DMS79 treated with DMSO at 0.1 percent for 48 hours (cell line): Measurements from ENCODE around the gene CCDC87.
A peak's percentile ranks its signal among the peaks of the same experiment; 100 is the strongest.
"Not testable (repeated sequence)": the region's sequence is repeated elsewhere in the genome, so short reads cannot be mapped to it uniquely, and the experiment has no call there.

ENCODE experiments used
- DNase-seq: peaks from one replicate; lab custom pipeline; 2025; lab: John Stamatoyannopoulos, UW

CCDC87 gene

DNA sequence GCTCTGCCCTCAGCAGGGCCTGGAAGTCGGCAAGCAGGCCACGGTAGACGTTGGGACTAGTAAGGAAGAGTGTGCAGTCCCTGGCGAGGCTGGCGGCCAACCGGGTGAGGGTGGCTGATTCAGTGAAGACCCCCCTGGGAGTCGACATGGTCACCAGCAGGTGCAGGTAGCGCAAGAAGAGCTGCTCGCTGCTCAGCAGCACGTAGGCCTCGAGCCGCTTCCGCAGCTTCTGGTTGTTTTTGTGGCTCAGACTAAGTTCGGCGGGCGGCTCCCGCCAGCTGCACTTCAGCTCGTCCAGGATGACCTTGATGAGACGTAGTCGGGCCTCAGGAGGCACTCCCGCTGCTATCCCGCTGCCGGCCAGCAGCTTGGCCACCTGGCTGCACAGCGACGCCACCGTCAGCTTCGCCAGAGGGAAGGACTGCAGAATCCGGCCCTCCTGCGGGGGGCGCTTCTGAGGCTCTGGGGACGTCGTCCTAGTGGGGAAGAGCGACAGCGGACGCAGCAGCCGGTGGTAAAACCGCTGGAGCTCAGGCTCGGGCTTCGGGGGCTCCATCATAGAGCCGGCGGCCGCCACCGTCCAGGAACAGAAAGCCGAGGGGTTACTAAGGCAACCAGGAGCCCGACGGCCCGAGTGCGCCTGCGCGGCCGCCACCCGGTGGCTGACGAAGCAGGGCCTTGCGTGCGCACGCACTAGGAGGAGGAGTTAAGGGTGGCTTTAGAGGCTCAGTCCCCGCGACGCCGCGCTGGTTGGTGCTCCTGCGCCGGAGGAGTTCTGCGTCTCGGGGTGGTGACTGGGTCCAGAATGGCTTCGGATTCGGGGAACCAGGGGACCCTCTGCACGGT lies at the start of gene CCDC87, which contains the start of gene CCS:
TSS of gene CCDC87 (minus strand) at position 607 of the 846 bp plus-strand sequence. CDS start at position 559, 48 bp downstream.
TSS of gene CCS (plus strand) at position 729 of the 846 bp plus-strand sequence. CDS start at position 806, 77 bp downstream.
- DNase-seq = peak; percentile 93

DNA sequence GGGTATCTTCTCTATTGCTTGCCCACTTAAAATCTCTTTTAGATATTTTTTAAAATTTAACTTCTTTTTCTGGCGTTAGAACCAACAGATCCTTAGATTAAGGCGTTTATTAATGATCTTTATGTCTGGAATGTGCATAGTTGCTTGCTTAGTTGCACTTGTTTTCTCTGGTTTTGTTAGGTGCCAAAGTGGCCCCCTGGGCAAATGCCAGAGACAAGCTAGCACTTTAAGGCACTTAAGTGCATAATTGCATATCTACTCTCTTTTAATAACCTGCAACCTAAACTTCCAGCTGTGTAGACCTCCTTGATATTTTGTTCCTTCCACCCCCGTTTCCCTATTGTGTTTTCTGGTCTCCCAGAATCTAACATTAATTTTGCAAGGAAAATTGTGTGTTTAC lies 49.0 kb upstream of the CCDC87 start:
- DNase-seq = peak; percentile 48

- not testable (repeated sequence) for DNase-seq
These were observed 47.0 kb upstream of the CCDC87 start for GRCh38 chr11:66639814-66640340.

- peak; percentile 36 for DNase-seq
These were observed 46.4 kb upstream of the CCDC87 start for GRCh38 chr11:66639066-66639813.

GRCh38 chr11:66638177-66639065 lies 45.6 kb upstream of the CCDC87 start, which contains the start of gene RBM4:
TSS of gene RBM4 (plus strand) at chr11:66638703. CDS start at chr11:66639712, 1,009 bp downstream.
- peak; percentile 99 for DNase-seq

DNA sequence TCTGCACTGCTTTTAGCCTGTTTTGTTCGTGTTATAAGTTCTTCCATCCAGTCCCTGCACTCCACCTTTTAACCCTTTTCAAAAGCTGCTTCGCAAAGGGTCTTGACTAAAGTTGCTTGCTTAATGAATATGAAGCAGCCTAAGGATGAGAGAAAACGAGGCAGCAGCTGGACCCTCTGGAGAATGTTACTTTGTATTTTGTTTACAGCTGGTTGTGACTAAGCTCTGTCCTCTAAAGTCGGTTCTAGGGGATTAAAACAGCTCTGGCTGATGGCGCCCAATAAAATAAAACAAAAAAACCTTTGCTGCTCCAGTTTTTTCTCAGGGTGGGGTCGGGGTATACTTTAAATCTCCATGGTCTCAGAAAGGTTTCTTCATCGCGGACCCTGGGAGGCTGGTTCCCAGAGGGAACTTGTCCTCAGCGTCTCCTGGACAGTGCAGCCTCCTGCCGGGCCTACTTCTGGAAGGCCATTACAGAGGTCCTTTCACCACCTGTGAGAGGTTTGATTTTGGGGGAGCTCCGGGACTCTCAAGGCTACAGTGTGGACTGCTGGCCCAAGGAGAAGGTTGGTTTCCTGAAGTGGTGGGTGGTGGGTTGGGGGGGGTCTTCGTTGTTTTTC lies 44.8 kb upstream of the CCDC87 start:
- peak; percentile 6 for DNase-seq

GRCh38 chr11:66636411-66636810 lies 43.5 kb upstream of the CCDC87 start:
- DNase-seq = no peak

- DNase-seq = no peak
These were observed 40.1 kb upstream of the CCDC87 start for GRCh38 chr11:66632952-66633351.

- no peak for DNase-seq
These were observed 39.0 kb upstream of the CCDC87 start for GRCh38 chr11:66631883-66632282.

- DNase-seq = no peak
These were observed 36.5 kb upstream of the CCDC87 start for GRCh38 chr11:66629356-66629755.

DNA sequence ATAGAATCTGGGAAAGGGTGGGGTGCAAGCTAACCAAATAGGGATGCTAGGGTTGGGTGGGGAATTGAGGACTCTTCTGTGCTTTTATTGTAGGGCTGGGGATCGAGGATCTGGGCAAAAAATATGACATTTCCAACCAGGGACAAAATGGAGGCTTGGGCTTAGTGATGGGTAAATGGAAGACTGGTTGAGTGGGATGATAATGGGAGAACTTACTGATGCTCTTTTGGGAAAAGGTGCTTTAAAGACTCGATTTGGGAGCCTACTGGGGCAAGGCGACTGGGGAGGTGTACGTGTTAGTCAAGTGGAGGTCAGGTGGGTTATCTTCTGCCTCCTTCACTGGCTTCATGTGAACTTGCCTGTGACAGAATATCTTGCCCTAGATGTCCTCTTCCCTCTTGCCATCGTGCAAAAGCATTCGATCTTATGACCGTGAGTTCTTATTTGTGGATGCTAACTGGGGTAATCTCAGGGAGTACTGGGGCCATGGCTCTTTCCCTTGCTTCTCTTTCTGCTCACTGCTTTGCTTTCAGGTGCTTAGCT lies 35.3 kb upstream of the CCDC87 start:
- DNase-seq = no peak

DNA sequence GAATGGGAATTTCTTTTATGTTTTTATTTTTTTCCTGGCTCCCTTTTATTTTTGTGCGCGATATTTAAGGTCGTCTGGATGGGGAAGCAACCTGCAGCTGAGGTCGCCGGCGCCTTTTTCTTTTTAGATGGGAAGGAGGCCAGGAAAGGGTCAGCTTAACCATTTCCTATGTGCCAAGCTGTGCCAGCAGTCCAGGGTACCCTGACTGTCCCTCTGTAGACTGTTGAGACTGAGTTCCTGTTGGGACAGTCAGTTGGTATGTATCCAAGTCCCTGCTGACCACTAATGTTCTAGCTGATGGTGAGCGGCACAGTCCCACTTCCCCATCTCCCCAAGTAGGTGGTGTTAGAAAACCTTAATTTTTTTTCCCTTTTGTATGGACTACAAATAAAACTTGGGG lies 34.1 kb upstream of the CCDC87 start:
- DNase-seq = no peak

GRCh38 chr11:66626382-66626781 lies 33.5 kb upstream of the CCDC87 start:
- no peak for DNase-seq

DNA sequence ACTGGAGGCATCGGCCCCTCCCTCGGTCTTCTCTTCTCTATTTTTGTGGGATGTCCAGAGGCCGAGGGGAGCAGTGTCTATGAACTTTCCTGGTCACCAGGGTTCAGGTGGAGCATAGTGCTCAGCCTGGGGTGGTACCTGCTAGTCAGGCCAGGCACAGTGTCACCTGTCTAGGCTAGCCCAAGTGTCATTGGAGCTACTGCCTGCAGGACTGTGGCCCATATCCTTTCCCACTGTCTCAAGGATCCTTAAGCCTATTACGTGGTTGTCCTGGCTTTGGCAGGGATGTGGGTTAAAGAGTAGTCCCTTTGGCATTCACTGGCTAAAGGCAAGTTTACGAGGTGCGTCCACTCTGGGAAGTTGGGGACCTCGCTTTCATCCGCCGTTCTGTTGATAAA lies 32.9 kb upstream of the CCDC87 start:
- DNase-seq = no peak

GRCh38 chr11:66625041-66625751 lies 32.3 kb upstream of the CCDC87 start:
- DNase-seq = no peak

- no peak for DNase-seq
These were observed 31.6 kb upstream of the CCDC87 start for GRCh38 chr11:66624450-66624849.

GRCh38 chr11:66619080-66619554 lies 26.3 kb upstream of the CCDC87 start:
- peak; percentile 16 for DNase-seq

DNA sequence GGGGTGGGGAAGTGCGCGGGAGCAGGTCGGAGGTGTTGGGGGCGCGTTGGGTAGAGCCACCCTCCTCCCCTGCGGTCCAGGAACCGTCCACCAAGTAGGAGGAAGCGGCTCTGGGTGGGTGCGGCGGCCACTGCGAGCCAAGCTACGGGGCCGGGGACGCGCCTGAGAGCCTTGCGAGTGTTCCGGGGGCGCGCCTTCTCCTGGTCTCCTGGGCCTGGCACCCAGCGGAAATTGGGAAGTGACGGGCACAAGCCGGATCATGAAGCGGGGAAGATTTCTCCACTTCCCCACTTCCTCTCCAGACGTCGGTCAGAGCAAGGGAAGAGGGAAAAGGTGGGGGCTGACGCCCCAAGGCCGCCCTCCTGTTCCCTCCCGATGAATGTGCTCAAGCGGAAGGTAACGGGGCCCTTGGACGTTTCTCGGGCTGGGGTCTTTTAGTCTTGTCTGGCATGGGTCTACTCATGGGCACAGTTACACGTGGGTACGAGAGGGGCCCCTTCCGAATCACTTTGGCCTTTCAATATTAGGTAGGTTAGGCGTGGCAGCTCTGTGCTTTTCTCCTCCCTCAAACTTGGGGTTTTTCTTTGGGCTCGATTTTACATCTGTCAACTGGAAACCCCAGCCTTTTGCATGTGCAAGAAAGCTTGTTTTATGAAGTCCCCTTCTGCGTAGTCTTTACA lies 24.4 kb upstream of the CCDC87 start:
- DNase-seq = no peak

DNA sequence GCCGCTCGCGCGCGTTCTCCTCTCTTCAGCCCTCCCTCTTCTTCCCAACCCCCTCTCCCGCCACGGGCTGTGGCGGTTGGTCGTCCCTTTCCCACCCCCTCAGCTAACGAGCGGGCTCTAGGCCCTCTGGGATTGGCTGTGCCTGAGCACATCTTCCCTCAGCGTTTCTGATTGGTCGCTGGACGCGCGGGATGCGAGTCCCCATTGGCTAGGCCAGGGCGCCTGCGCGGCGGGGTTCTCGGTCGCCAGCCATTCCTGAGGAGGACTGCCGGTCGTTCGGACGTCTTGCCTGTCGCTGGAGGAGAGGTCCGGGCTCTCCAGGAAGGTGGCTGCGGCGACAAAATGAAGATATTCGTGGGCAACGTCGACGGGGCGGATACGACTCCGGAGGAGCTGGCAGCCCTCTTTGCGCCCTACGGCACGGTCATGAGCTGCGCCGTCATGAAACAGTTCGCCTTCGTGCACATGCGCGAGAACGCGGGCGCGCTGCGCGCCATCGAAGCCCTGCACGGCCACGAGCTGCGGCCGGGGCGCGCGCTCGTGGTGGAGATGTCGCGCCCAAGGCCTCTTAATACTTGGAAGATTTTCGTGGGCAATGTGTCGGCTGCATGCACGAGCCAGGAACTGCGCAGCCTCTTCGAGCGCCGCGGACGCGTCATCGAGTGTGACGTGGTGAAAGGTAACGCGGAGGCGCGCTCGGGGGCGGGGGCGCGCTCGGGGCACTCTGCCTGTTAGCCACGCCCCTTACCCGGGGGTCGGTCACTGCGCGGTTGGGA lies 23.7 kb upstream of the CCDC87 start, which contains the start of gene RBM14:
TSS of gene RBM14 (plus strand) at position 252 of the 776 bp plus-strand sequence. CDS start at position 343, 91 bp downstream.
- peak; percentile 94 for DNase-seq
